Keratinocyte (primary cell): ENCODE measurements around the gene FAM32A.

Experiments used
- EZH2 ChIP-seq: IDR thresholded peaks from one replicate; pipeline ENCODE4 v1.6.1; 2012; ENCODE audit warnings: inconsistent platforms, mild to moderate bottlenecking, low read length, moderate library complexity
- TF ChIP-seq, protein P1 (sequence below), 3 experiments: IDR thresholded peaks in 1 of 3; conservative IDR thresholded peaks in 1 of 3; optimal IDR thresholded peaks in 1 of 3; 2 replicates in 2 of 3; 3 replicates in 1 of 3; pipeline versions ENCODE3 to v1.5.1; 2011; ENCODE audit warnings: low read length in 3 of 3, mild to moderate bottlenecking in 3 of 3, moderate library complexity in 2 of 3, control low read depth in 1 of 3, inconsistent platforms in 1 of 3; ENCODE audit not compliant: insufficient read depth in 2 of 3; ENCODE audit errors: extremely low read depth in 1 of 3

DNA sequence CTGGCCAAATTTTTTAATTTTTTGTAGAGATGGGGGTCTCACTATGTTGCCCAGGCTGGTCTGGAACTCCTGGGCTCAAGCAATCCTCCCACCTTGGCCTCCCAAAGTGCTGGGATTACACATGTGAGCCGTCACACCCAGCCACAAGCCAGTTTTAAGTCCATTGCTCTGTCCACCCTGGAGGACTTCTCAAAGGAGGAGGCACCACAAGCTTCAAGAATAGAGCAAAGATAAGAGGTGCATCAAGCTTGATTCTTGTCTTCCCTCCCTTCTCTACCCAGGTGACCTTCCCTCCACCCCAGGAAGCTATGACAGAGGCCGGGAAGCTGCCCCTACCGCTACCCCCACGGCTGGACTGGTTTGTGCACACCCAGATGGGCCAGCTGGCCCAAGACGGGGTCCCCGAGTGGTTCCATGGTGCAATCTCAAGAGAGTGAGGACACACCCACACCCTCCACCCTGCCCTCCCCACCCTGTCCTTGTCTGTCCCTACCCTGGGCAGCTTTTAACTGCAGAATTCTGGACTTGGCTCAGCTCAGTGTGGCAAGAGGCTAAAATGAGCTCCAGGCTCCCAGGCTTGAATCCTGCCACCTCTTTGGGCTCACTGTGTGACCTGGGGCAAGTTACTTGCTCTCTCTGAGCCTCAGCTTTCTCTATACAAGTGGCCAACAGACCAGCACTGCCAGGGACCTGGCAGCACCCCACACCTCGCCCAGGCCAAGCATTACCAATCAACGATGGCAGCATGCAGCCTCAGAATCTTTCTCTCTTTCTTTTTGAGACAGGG lies 36.6 kb upstream of the FAM32A start:
- TF ChIP-seq EZH2: no peak
- TF ChIP-seq, protein P1, sequence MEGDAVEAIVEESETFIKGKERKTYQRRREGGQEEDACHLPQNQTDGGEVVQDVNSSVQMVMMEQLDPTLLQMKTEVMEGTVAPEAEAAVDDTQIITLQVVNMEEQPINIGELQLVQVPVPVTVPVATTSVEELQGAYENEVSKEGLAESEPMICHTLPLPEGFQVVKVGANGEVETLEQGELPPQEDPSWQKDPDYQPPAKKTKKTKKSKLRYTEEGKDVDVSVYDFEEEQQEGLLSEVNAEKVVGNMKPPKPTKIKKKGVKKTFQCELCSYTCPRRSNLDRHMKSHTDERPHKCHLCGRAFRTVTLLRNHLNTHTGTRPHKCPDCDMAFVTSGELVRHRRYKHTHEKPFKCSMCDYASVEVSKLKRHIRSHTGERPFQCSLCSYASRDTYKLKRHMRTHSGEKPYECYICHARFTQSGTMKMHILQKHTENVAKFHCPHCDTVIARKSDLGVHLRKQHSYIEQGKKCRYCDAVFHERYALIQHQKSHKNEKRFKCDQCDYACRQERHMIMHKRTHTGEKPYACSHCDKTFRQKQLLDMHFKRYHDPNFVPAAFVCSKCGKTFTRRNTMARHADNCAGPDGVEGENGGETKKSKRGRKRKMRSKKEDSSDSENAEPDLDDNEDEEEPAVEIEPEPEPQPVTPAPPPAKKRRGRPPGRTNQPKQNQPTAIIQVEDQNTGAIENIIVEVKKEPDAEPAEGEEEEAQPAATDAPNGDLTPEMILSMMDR (optimal IDR thresholded peaks at IDR 0.05 in 1 of 3, IDR thresholded peaks at IDR 0.05 in 1 of 3, conservative IDR thresholded peaks at IDR 0.05 in 1 of 3; ENCODE audit: extremely low read depth in 1 of 3, insufficient read depth in 2 of 3, low read length in 3 of 3): no peak
